ENCODE results near the gene RFX2.

GRCh38 chr19:5948752-5949564 is 161.3 kb downstream of the RFX2 start:
- TF ChIP-seq POLR2A (IDR thresholded peaks at IDR 0.05; ENCODE audit: low read depth, low read length) (no peak), POLR2AphosphoS5 (IDR thresholded peaks at IDR 0.05; ENCODE audit: low read depth, low read length) (no peak)
